SK-N-MC (cell line): Measurements from ENCODE around the gene TUBE1.

ENCODE experiments used
- DNase-seq: peaks from one replicate; pipeline ENCODE4 v3.0.0-alpha.2; 2011; ENCODE audit warnings: low read depth, low spot score
- H3K27ac ChIP-seq: fragments of 200-600 bp; sonication (generic); 2 replicates; pipeline ENCODE4 v1.5.1; 2016; ENCODE audit warnings: mixed run types
- H3K36me3 ChIP-seq: fragments of 200-600 bp; sonication (generic); 2 replicates; pipeline ENCODE4 v1.6.1; 2017; ENCODE audit warnings: antibody characterized with exemption, low read length, mixed read lengths; ENCODE audit not compliant: insufficient read depth
- H3K4me3 ChIP-seq: fragments of 200-600 bp; sonication (generic); 2 replicates; pipeline ENCODE4 v1.5.1; 2016
- H3K9ac ChIP-seq: fragments of 200-600 bp; sonication (generic); 2 replicates; pipeline ENCODE4 v1.8.0; 2017; ENCODE audit warnings: mixed run types, mixed read lengths; ENCODE audit not compliant: insufficient read length
- H3K9me3 ChIP-seq: fragments of 200-600 bp; sonication (generic); 2 replicates; pipeline ENCODE4 v1.6.1; 2017; ENCODE audit warnings: low read depth, mild to moderate bottlenecking, antibody characterized with exemption, low read length, moderate library complexity, mixed read lengths
- EZH2 ChIP-seq: fragments of 200-600 bp; sonication (generic); IDR thresholded peaks from one replicate; pipeline ENCODE4 v1.6.1; 2017; ENCODE audit warnings: antibody characterized with exemption
- FOXP2 ChIP-seq: optimal IDR thresholded peaks from 2 replicates; pipeline ENCODE3; 2011; ENCODE audit warnings: mild to moderate bottlenecking, moderate library complexity; ENCODE audit not compliant: insufficient read depth; ENCODE audit errors: extremely low read length, control extremely low read depth
- POLR2AphosphoS5 ChIP-seq: IDR thresholded peaks from 2 replicates; pipeline ENCODE4 v1.6.1; 2012; ENCODE audit warnings: mild to moderate bottlenecking, low read depth, low read length, borderline replicate concordance

TUBE1 gene

DNA sequence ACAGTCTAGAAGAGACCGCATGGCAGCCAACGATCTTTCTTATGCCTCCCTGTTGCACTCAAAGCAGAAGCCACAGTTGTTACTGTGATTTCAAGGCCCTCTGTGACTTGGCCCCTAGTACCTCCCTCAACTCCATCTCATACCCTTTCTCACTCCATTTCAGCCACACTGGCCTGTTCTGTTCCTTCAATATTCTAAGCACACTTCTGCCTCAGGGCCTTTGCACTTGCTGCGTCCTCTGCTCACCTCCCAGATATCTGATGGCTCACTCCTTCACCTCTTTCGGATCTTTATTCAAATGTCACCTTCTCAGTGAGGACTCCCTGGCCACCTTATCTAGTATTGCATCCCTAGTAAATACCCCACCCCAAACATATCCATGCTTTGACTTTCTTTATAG is 62.8 kb downstream of the TUBE1 start:
- TF ChIP-seq POLR2AphosphoS5 (no peak), FOXP2 (no peak), EZH2 (no peak)
- Histone ChIP-seq H3K9ac (no peak overlapping the region), H3K27ac (no peak overlapping the region), H3K36me3 (no peaks in the 10 kb centered on the region), H3K4me3 (no peak overlapping the region), H3K9me3 (no peaks in the 10 kb centered on the region)
- no peak for DNase-seq

DNA sequence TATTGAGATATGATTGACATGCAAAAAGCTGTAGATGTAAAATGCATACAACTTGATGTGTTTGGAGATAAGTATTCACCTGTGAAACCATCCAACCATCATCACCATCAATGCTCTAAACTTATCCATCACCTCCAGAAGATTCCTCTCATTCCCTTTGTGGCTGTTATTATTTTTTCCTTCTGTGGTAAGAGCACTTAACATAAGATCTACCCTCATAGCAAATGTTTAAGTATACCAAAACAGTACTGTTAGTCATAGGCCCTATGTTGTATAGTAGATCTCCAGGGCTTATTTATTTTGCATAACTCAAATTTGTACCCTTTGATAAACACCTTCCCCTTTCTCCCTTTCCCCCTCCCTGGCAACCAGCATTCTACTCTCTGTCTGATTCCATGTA is 64.5 kb downstream of the TUBE1 start:
- Histone ChIP-seq H3K27ac (no peak overlapping the region), H3K36me3 (no peaks in the 10 kb centered on the region), H3K9ac (no peak overlapping the region), H3K9me3 (no peaks in the 10 kb centered on the region), H3K4me3 (no peak overlapping the region)
- TF ChIP-seq EZH2 (no peak), POLR2AphosphoS5 (no peak), FOXP2 (no peak)
- DNase-seq: no peak

GRCh38 chr6:112021691-112022310 is 65.5 kb downstream of the TUBE1 start:
- H3K36me3 ChIP-seq: no peaks in the 10 kb centered on the region
- H3K27ac ChIP-seq: no peak overlapping the region
- no peak for DNase-seq
- H3K9ac ChIP-seq: no peak overlapping the region
- TF ChIP-seq POLR2AphosphoS5: no peak
- no peak for TF ChIP-seq FOXP2
- no peak for TF ChIP-seq EZH2
- no peaks in the 10 kb centered on the region for H3K9me3 ChIP-seq
- no peak overlapping the region for H3K4me3 ChIP-seq
